GM13976 (cell line): ENCODE measurements around the gene CFL2.

Experiments
- DNase-seq: peaks from one replicate; pipeline ENCODE4 v3.0.0; 2012; ENCODE audit warnings: low spot score
- in situ Hi-C: fragments of 300-500 bp; cut with MboI; formaldehyde crosslinking; loops from one replicate; pipeline ENCODE4 v1.12.0; 2022; ENCODE audit warnings: low sequenced_read_pairs, mixed read lengths, inconsistent platforms; ENCODE audit not compliant: unreplicated experiment
- TF ChIP-seq, protein P1 (sequence below): IDR thresholded peaks from 2 replicates; pipeline ENCODE4 v1.5.1; 2012; ENCODE audit warnings: borderline replicate concordance, mild to moderate bottlenecking; ENCODE audit not compliant: insufficient read depth; ENCODE audit errors: extremely low read depth, missing control alignments, control extremely low read depth

The CFL2 gene

DNA sequence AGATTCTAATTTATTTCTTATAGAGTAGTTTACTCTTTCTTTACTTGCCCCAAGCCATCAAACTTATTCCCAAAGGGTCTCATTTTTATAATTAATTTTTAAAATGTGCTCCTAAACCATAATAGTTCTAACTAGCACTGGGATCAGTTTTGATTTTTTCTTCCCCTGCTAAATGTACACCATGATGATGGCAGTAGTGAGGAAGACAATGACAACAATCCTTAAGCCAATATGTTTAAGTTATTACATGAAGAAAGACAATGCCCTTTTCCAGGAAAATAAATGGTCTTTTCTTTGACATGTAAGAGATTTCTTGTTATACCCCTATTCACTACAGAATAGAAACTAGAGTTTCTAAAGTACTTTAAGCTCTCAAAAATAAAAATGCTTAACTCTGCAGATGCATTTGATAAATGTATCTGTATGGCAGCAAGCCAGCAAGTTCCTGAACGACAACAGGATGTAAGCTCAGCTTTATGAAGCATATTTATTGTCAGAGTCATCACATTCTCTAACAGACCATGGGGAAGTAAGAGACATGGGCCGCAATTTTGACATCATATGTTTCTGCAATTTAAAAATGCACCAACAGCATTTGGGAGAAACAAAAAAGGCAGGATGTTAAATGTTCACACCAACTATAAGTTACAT, 48.5 kb downstream of the CFL2 start:
- no peak for DNase-seq
- TF ChIP-seq, protein P1, sequence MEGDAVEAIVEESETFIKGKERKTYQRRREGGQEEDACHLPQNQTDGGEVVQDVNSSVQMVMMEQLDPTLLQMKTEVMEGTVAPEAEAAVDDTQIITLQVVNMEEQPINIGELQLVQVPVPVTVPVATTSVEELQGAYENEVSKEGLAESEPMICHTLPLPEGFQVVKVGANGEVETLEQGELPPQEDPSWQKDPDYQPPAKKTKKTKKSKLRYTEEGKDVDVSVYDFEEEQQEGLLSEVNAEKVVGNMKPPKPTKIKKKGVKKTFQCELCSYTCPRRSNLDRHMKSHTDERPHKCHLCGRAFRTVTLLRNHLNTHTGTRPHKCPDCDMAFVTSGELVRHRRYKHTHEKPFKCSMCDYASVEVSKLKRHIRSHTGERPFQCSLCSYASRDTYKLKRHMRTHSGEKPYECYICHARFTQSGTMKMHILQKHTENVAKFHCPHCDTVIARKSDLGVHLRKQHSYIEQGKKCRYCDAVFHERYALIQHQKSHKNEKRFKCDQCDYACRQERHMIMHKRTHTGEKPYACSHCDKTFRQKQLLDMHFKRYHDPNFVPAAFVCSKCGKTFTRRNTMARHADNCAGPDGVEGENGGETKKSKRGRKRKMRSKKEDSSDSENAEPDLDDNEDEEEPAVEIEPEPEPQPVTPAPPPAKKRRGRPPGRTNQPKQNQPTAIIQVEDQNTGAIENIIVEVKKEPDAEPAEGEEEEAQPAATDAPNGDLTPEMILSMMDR, result no peak
- in situ Hi-C loops, result loop anchor here (25.0 kb wide), 1 partner anchor 746 kb away; the partner anchor contains the start of gene NFKBIA

DNA sequence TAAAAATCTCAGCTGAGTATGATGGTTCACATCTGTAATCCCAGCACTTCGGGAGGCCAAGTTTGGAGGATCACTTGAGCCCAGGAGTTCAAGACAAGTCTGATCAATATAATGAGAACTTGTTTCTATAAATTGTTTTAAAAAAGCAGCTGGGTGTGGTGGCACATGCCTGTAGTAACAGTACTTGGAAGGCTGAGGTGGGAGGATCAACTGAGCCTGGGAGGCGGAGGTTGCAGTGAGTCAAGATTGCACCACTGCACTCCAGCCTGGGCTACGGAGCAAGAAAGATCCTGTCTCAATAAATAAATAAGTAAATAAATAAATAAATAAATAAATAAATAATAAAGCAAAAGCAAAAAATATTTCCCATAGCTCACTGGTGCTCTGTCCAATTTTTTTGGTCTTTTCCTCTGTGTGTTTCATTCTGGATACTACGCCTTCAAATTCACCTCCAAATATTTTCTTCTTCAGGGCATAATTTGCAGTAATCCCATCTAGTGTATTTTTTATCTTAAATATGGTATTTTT, 51.8 kb downstream of the CFL2 start:
- in situ Hi-C loops, result loop anchor here (25.0 kb wide), 1 partner anchor 750 kb away; the partner anchor contains the start of gene NFKBIA
- TF ChIP-seq, protein P1, result no peak
- DNase-seq, result no peak

GRCh38 chr14:34660796-34661195, 53.6 kb downstream of the CFL2 start:
- in situ Hi-C loops, result loop anchor here (25.0 kb wide), 1 partner anchor 752 kb away; the partner anchor contains the start of gene NFKBIA
- TF ChIP-seq, protein P1, result no peak
- no peak for DNase-seq
